ENCODE results near the gene CFAP69. TPM values are rescaled to one million over a fixed set of nuclear protein-coding genes. Genes with fewer than 3 reads are reported as not detected.
A peak's percentile ranks its signal among the peaks of the same experiment; 100 is the strongest.

CFAP69 gene, protein sequence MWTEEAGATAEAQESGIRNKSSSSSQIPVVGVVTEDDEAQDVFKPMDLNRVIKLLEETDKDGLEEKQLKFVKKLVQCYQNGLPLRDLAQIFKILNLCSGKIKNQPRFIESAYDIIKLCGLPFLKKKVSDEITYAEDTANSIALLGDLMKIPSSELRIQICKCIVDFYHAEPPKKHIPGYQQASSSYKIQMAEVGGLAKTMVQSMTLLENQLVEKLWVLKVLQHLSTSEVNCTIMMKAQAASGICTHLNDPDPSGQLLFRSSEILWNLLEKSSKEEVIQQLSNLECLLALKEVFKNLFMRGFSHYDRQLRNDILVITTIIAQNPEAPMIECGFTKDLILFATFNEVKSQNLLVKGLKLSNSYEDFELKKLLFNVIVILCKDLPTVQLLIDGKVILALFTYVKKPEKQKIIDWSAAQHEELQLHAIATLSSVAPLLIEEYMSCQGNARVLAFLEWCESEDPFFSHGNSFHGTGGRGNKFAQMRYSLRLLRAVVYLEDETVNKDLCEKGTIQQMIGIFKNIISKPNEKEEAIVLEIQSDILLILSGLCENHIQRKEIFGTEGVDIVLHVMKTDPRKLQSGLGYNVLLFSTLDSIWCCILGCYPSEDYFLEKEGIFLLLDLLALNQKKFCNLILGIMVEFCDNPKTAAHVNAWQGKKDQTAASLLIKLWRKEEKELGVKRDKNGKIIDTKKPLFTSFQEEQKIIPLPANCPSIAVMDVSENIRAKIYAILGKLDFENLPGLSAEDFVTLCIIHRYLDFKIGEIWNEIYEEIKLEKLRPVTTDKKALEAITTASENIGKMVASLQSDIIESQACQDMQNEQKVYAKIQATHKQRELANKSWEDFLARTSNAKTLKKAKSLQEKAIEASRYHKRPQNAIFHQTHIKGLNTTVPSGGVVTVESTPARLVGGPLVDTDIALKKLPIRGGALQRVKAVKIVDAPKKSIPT
- total RNA-seq (10 to 100 TPM; 10.9 to 17.5 TPM), polyA plus RNA-seq (ENCODE audit: insufficient read length in 2 of 2) (10 to 100 TPM in 1 of 2 donors, 1 to 10 TPM in 1; 10.0 to 11.3 TPM)
- long read RNA-seq, donor 1, partial matches to known transcripts, result 5 of 5 reads
- long read RNA-seq, donor 1, other reads (novel, unspliced or antisense), result 0 of 5 reads
- long read RNA-seq, donor 2, result 0 reads
- long read RNA-seq, donor 3, result 0 reads
- long read RNA-seq, donor 4, partial matches to known transcripts, result 0 of 2 reads
- long read RNA-seq, donor 4, other reads (novel, unspliced or antisense), result 0 of 2 reads

DNA sequence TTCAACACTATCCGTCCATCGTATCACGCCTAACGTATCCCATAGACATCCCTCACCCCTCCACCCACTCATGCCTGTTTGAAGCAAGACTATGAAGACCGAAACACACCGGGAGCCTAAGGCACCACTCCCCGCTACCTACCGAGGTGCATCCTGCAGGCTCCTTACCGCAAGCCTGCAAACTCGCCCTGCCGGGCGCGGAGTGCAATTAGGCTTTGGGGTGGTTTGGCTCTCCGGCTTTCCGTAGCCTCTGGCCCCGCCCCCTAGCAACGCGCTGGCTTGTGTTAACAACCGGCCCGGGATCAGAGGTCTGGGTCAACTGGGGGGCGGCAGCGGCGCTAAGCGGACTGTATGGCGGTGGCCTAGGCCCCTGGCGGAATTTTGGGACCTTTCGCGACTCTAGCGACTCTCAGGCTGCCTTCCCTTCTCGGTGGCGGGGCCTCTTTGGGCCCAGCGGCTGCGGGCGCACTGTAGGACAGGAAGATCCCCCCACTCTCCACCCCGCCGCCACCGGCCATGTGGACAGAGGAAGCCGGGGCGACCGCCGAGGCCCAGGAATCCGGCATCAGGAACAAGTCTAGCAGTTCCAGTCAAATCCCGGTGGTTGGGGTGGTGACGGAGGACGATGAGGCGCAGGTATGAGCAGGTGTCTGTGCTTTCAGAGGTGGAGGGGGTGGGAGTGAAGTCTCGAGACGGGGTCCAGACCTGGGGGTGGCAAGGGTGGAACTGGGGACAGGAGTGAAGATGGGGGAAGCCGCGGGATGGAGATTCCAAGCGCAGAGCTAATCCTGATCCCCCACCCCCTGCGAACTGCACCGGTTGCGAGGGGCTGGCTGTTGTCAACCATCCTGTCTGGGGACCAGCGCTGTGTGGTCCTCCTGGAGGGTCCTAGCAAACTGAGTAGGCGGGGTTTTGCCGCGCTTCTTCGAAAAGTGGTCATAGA, at the start of gene CFAP69:
TSS of gene CFAP69 (plus strand) at position 266 of the 943 bp plus-strand sequence. CDS start at position 517, 251 bp downstream.
- under 1% methylated on average over 53 of the region's 59 CpGs for WGBS (ENCODE audit: insufficient coverage)
- no peaks in the 10 kb centered on the region for H3K27me3 ChIP-seq (ENCODE audit: control insufficient read depth, insufficient read depth, low read length)
- H3K9me3 ChIP-seq (ENCODE audit: control insufficient read depth, insufficient read depth, low read length), result no peaks in the 10 kb centered on the region
- peak within 1 kb of the TSS; percentile 89 for H3K4me3 ChIP-seq (ENCODE audit: low read depth, low read length)
- DNase-seq (ENCODE audit: low read depth in 4 of 6, low spot score in 6 of 6), result peak; percentile 81 to 97 (median 86)
- no peaks in the 10 kb centered on the region for H3K36me3 ChIP-seq (ENCODE audit: control insufficient read depth, insufficient read depth, low read length)
- no peak within 1 kb of the TSS for H3K27ac ChIP-seq (ENCODE audit: low read depth, low read length)
- H3K4me1 ChIP-seq (ENCODE audit: control insufficient read depth, insufficient read depth, low read length), result peaks cover 12% of the 10 kb centered on the region

DNA sequence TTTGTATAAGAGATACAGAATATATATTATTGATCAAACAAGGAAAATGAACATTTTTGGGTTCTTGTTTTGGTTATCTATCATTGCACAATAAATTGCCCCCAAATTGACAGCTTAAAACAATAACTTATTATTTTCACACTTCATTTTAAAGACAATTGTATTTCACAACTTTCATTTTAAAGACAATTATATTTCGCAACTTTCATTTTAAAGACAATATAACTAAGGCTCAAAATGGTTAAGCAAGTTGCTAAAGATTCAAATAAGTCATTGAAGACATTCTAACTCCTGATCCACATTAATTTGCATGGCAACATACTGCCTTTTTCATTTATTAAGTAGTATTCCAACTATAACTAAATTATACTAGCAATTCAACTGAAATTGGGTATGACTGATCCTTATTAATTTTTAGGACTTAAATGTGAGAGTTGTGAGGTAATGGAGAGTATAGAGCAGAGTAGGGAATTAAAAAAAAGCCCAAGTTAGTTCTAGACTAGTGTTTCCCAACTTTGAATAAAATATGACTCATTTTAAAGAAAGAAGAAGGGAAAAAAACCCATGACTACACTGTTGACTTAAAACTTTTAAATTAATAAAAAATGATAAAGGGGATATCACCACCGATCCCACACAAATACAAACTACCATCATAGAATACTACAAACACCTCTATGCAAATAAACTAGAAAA, 43.3 kb upstream of the CFAP69 start:
- H3K4me3 ChIP-seq (ENCODE audit: low read depth, low read length), result no peak overlapping the region
- H3K27me3 ChIP-seq (ENCODE audit: control insufficient read depth, insufficient read depth, low read length), result no peaks in the 10 kb centered on the region
- H3K27ac ChIP-seq (ENCODE audit: low read depth, low read length), result no peak overlapping the region
- WGBS (ENCODE audit: insufficient coverage), result no CpG with 5 or more reads among the region's 2 CpGs
- DNase-seq (ENCODE audit: low read depth in 4 of 6, low spot score in 6 of 6), result no peak
- H3K9me3 ChIP-seq (ENCODE audit: control insufficient read depth, insufficient read depth, low read length), result no peaks in the 10 kb centered on the region
- no peaks in the 10 kb centered on the region for H3K36me3 ChIP-seq (ENCODE audit: control insufficient read depth, insufficient read depth, low read length)
- no peaks in the 10 kb centered on the region for H3K4me1 ChIP-seq (ENCODE audit: control insufficient read depth, insufficient read depth, low read length)

DNA sequence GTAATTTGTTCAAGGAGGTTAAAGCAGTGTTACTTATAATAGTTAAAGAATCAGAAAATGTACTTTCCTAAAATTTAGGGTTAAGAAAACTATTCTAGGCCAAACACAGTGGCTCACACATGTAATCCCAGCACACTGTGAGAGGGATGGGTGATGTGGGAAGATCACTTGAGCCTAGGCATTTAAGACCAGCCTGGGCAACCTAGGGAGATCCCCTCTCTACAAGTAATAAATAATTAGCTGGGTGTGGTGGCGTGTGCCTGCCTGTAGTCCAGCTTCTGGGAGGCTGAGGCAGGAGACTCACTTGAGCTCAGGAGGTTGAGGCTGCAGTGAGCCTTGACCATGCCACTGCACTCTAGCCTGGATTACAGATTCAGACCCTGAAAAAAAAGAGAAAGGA, 37.0 kb upstream of the CFAP69 start:
- no CpG with 5 or more reads among the region's 1 CpG for WGBS (ENCODE audit: insufficient coverage)
- Histone ChIP-seq H3K4me1 (ENCODE audit: control insufficient read depth, insufficient read depth, low read length) (peaks cover 7% of the 10 kb centered on the region), H3K36me3 (ENCODE audit: control insufficient read depth, insufficient read depth, low read length) (no peaks in the 10 kb centered on the region), H3K27me3 (ENCODE audit: control insufficient read depth, insufficient read depth, low read length) (peaks cover 2% of the 10 kb centered on the region), H3K27ac (ENCODE audit: low read depth, low read length) (no peak overlapping the region), H3K9me3 (ENCODE audit: control insufficient read depth, insufficient read depth, low read length) (no peaks in the 10 kb centered on the region), H3K4me3 (ENCODE audit: low read depth, low read length) (no peak overlapping the region)
- no peak for DNase-seq (ENCODE audit: low read depth in 4 of 6, low spot score in 6 of 6)

DNA sequence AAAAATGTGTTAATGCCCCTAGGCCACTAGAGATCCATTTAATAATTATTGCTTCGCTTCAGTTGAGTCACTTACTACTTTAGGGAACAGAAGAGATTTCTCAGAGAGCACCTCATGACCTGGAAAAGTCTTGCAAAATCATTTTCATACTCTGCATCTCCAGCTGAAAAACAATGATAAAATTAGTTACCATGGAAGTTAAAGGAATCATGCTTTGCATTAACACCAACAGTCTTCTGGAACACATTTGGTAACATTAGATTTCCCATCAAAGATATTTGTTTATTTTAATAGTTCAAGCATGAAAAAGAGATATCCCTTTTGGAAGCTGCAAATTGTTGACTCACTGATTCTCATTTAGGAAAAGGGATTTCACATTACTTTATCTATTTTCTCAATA, 35.2 kb upstream of the CFAP69 start:
- no peak overlapping the region for H3K4me3 ChIP-seq (ENCODE audit: low read depth, low read length)
- WGBS (ENCODE audit: insufficient coverage), result no CpG with 5 or more reads among the region's 1 CpG
- H3K36me3 ChIP-seq (ENCODE audit: control insufficient read depth, insufficient read depth, low read length), result no peaks in the 10 kb centered on the region
- peaks cover 7% of the 10 kb centered on the region for H3K4me1 ChIP-seq (ENCODE audit: control insufficient read depth, insufficient read depth, low read length)
- no peak for DNase-seq (ENCODE audit: low read depth in 4 of 6, low spot score in 6 of 6)
- no peaks in the 10 kb centered on the region for H3K9me3 ChIP-seq (ENCODE audit: control insufficient read depth, insufficient read depth, low read length)
- H3K27me3 ChIP-seq (ENCODE audit: control insufficient read depth, insufficient read depth, low read length), result peaks cover 2% of the 10 kb centered on the region
- no peak overlapping the region for H3K27ac ChIP-seq (ENCODE audit: low read depth, low read length)

DNA sequence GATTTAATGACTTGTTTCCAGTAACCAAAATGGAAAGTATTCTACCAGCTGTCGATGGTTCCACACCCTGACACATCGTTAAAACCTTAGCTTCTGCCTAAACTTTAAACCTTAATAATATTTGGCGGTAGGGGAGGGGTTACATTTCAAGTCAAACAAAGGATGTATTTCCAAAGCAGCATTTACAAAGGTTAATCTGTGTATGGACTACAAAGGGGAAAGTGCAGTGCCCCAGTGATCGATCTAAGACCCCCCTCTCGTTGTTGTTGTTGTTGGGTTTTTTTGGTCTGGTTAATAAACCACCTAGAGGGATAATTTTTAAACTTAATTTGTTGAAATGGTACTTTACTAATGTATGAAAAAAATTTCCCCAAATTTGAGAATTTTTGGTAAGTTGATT, 34.5 kb upstream of the CFAP69 start:
- H3K4me3 ChIP-seq (ENCODE audit: low read depth, low read length), result no peak overlapping the region
- peaks cover 7% of the 10 kb centered on the region for H3K4me1 ChIP-seq (ENCODE audit: control insufficient read depth, insufficient read depth, low read length)
- no peak for DNase-seq (ENCODE audit: low read depth in 4 of 6, low spot score in 6 of 6)
- no CpG with 5 or more reads among the region's 5 CpGs for WGBS (ENCODE audit: insufficient coverage)
- no peaks in the 10 kb centered on the region for H3K9me3 ChIP-seq (ENCODE audit: control insufficient read depth, insufficient read depth, low read length)
- H3K27ac ChIP-seq (ENCODE audit: low read depth, low read length), result no peak overlapping the region
- H3K36me3 ChIP-seq (ENCODE audit: control insufficient read depth, insufficient read depth, low read length), result no peaks in the 10 kb centered on the region
- H3K27me3 ChIP-seq (ENCODE audit: control insufficient read depth, insufficient read depth, low read length), result peaks cover 2% of the 10 kb centered on the region

DNA sequence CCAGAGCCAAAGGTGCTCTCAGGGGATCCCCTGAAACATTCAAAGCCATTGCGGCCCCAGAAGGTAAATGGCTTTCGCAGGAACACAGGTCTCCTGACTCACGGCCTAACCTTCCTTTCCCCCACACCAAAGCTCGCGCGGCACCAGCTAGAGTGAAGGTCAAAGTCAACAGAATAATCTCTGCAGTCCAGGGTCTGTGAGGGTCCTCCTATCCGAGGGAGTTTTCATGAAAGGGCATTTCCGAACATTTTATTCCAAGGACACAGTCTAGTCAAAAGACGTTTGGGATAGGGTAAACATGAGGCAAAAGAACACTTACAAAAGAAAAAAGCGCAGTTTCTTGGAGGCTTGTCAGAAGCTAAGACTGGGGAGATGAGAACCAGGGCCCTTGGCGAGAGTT, 34.0 kb upstream of the CFAP69 start:
- H3K27ac ChIP-seq (ENCODE audit: low read depth, low read length), result peak overlapping the region; percentile 63
- no peaks in the 10 kb centered on the region for H3K36me3 ChIP-seq (ENCODE audit: control insufficient read depth, insufficient read depth, low read length)
- 9% methylated on average over 8 of the region's 11 CpGs for WGBS (ENCODE audit: insufficient coverage)
- peaks cover 7% of the 10 kb centered on the region for H3K4me1 ChIP-seq (ENCODE audit: control insufficient read depth, insufficient read depth, low read length)
- peaks cover 2% of the 10 kb centered on the region for H3K27me3 ChIP-seq (ENCODE audit: control insufficient read depth, insufficient read depth, low read length)
- DNase-seq (ENCODE audit: low read depth in 4 of 6, low spot score in 6 of 6), result peak in 2 of 6 donors; percentile 22 to 47
- peak overlapping the region; percentile 58 for H3K4me3 ChIP-seq (ENCODE audit: low read depth, low read length)
- H3K9me3 ChIP-seq (ENCODE audit: control insufficient read depth, insufficient read depth, low read length), result no peaks in the 10 kb centered on the region

DNA sequence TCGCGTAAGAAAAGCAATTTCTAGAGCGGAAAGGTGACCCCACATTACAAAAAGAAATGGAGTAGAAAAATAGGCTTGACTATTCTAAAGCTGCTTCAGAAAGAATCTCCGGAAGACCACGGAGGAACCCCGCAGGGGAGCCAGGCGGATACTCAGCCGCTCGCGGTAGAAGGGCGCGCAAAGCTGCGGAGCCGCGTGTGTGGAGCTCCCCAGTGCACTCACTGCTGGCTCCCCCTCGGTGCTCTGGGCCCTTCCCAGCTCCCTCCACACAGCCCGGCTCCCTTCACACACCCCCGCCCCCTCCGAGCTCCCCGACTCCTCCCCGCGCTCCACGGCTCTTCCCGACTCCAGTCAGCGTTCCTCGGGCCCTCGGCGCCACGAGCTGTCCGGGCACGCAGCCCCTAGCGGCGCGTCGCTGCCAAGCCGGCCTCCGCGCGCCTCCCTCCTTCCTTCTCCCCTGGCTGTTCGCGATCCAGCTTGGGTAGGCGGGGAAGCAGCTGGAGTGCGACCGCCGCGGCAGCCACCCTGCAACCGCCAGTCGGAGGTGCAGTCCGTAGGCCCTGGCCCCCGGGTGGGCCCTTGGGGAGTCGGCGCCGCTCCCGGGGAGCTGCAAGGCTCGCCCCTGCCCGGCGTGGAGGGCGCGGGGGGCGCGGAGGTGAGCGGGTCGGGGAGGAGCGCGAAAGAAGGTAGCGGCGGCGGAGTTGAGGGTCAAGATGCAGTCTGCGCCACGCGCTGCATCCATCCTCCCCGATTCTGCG, 33.4 kb upstream of the CFAP69 start, which contains the start of gene STEAP2:
TSS of gene STEAP2 (plus strand) at position 350 of the 758 bp plus-strand sequence. CDS start 13,343 bp downstream, outside the sequence.
- Histone ChIP-seq H3K4me3 (ENCODE audit: low read depth, low read length) (peak within 1 kb of the TSS; percentile 58), H3K9me3 (ENCODE audit: control insufficient read depth, insufficient read depth, low read length) (no peaks in the 10 kb centered on the region), H3K4me1 (ENCODE audit: control insufficient read depth, insufficient read depth, low read length) (peaks cover 7% of the 10 kb centered on the region), H3K36me3 (ENCODE audit: control insufficient read depth, insufficient read depth, low read length) (no peaks in the 10 kb centered on the region), H3K27ac (ENCODE audit: low read depth, low read length) (peak within 1 kb of the TSS; percentile 63), H3K27me3 (ENCODE audit: control insufficient read depth, insufficient read depth, low read length) (peaks cover 2% of the 10 kb centered on the region)
- DNase-seq (ENCODE audit: low read depth in 4 of 6, low spot score in 6 of 6), result peak; percentile 69 to 96 (median 72)
- WGBS (ENCODE audit: insufficient coverage), result under 1% methylated on average over 68 of the region's 73 CpGs

DNA sequence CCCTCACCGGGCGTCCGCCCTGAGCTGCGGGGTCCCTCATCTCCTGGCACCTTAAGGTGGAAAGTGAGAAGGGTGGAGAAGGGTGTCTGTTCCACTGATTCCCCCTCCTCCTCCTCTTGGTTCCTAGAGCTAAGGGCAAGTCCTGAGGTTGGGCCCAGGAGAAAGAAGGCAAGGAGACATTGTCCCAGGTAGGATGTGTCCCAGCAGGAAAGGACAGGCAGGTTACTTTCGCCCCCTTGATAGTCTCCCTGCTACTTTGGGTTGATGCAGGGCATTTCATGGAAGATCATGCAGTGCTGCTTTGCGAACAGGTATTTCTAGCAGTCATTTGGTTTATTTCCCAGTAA, 32.9 kb upstream of the CFAP69 start:
- WGBS (ENCODE audit: insufficient coverage), result 50% methylated on average over 1 of the region's 6 CpGs
- H3K27me3 ChIP-seq (ENCODE audit: control insufficient read depth, insufficient read depth, low read length), result peaks cover 2% of the 10 kb centered on the region
- peak in 2 of 6 donors; percentile 4 to 40 for DNase-seq (ENCODE audit: low read depth in 4 of 6, low spot score in 6 of 6)
- H3K27ac ChIP-seq (ENCODE audit: low read depth, low read length), result peak overlapping the region; percentile 48
- peaks cover 7% of the 10 kb centered on the region for H3K4me1 ChIP-seq (ENCODE audit: control insufficient read depth, insufficient read depth, low read length)
- peak overlapping the region; percentile 58 for H3K4me3 ChIP-seq (ENCODE audit: low read depth, low read length)
- H3K9me3 ChIP-seq (ENCODE audit: control insufficient read depth, insufficient read depth, low read length), result no peaks in the 10 kb centered on the region
- no peaks in the 10 kb centered on the region for H3K36me3 ChIP-seq (ENCODE audit: control insufficient read depth, insufficient read depth, low read length)
